Astrocyte of the spinal cord (primary cell): ENCODE data around the gene OR11A1.

Experiments
- DNase-seq: peaks from one replicate; pipeline ENCODE4 v3.0.0; 2011; ENCODE audit warnings: low read depth, low spot score
- H3K4me3 ChIP-seq: 2 replicates; pipeline ENCODE4 v1.5.1; 2011; ENCODE audit warnings: low read depth, mild to moderate bottlenecking, low read length, moderate library complexity
- in situ Hi-C: cut with HindIII; loops from 2 replicates; pipeline ENCODE4 v1.10.0; 2017; ENCODE audit warnings: low sequenced_read_pairs
- TF ChIP-seq, protein P1 (sequence below): IDR thresholded peaks from 2 replicates; pipeline ENCODE4 v1.5.1; 2012; ENCODE audit warnings: low read depth, mild to moderate bottlenecking, low read length, inconsistent platforms

The OR11A1 gene

GRCh38 chr6:29501106-29501505 is 44.2 kb upstream of the OR11A1 start:
- TF ChIP-seq, protein P1, sequence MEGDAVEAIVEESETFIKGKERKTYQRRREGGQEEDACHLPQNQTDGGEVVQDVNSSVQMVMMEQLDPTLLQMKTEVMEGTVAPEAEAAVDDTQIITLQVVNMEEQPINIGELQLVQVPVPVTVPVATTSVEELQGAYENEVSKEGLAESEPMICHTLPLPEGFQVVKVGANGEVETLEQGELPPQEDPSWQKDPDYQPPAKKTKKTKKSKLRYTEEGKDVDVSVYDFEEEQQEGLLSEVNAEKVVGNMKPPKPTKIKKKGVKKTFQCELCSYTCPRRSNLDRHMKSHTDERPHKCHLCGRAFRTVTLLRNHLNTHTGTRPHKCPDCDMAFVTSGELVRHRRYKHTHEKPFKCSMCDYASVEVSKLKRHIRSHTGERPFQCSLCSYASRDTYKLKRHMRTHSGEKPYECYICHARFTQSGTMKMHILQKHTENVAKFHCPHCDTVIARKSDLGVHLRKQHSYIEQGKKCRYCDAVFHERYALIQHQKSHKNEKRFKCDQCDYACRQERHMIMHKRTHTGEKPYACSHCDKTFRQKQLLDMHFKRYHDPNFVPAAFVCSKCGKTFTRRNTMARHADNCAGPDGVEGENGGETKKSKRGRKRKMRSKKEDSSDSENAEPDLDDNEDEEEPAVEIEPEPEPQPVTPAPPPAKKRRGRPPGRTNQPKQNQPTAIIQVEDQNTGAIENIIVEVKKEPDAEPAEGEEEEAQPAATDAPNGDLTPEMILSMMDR, result no peak
- no peak for DNase-seq
- in situ Hi-C loops, result no loop called here
- no peak overlapping the region for H3K4me3 ChIP-seq

GRCh38 chr6:29500594-29500993 is 43.7 kb upstream of the OR11A1 start:
- TF ChIP-seq, protein P1, result no peak
- in situ Hi-C loops, result no loop called here
- no peak for DNase-seq
- no peak overlapping the region for H3K4me3 ChIP-seq

DNA sequence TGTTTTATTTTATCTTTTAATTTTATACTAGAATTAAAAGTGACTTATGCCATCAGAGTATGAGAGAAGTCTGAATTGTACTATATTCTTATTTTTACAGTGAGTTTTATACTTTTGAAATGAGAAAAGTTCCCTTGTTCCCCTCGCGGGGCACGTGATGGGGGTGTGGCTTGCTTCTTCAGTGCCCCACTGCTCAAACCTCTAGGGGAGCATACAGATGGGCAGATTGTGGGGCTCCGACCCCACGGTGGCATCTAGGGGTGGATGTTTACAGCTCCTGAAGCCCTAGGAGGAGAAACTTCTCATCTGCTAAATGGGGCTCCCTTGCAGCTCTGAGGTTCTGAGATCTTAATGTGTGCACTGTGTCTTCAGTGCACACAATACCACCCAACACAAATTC is 42.8 kb upstream of the OR11A1 start:
- no peak for DNase-seq
- in situ Hi-C loops, result no loop called here
- TF ChIP-seq, protein P1, result no peak
- H3K4me3 ChIP-seq, result no peak overlapping the region

DNA sequence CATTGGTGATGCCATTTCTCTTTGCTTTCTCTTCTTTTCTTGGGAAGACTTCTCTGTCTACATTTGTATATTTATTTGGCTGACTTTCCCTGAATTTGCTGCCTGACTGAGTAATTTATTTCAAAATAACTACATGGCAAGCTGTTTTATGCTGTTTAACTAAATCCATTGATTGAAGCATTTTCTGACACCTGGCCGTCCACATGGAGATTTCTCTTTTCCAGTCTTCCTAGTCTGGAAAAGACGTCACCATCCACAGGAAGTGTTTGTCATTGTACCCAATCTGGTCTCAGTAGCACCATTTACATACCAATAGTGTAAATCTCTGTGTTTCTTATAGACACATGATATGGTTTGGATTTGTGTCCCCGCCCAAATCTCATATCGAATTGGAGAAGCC is 40.1 kb upstream of the OR11A1 start:
- in situ Hi-C loops, result no loop called here
- DNase-seq, result no peak
- TF ChIP-seq, protein P1, result no peak

DNA sequence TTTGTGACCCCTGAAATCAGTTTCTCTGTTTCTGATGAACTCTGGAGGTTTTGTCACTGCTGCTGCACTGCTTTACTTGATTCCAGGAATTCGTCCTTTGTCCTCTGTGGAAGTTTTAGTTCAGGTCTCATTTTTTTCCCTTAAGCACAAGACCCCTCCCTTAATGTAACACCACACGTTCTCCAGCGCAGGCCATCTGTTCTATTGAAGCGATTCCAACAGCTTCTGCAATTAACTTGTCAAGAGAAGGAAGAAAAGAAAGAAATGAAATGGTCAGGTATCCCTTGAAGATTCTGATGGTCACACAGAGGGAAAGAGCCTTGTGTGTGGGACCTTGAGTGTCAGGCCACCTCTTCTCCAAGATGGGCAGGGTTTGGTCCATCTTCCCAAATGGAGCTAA is 38.7 kb upstream of the OR11A1 start:
- DNase-seq, result no peak
- in situ Hi-C loops, result no loop called here
- no peak overlapping the region for H3K4me3 ChIP-seq

More for the DNA sequence above, 40.1 kb upstream of the OR11A1 start:
- H3K4me3 ChIP-seq, result no peak overlapping the region

GRCh38 chr6:29494131-29494530 is 37.3 kb upstream of the OR11A1 start:
- no peak overlapping the region for H3K4me3 ChIP-seq
- in situ Hi-C loops, result no loop called here
- no peak for DNase-seq
- TF ChIP-seq, protein P1, result no peak

More for the DNA sequence above, 38.7 kb upstream of the OR11A1 start:
- TF ChIP-seq, protein P1, result no peak

GRCh38 chr6:29493261-29493660 is 36.4 kb upstream of the OR11A1 start:
- DNase-seq, result no peak
- no peak overlapping the region for H3K4me3 ChIP-seq
- in situ Hi-C loops, result no loop called here
- TF ChIP-seq, protein P1, result no peak
